ENCODE results near the gene DDAH1.

Gene DDAH1

GRCh38 chr1:85373378-85373708 is 91.6 kb downstream of the DDAH1 start:
- no peak for TF ChIP-seq CTCF (IDR thresholded peaks at IDR 0.05)
- Histone ChIP-seq H3K27me3 (no peaks in the 10 kb centered on the region), H3K4me1 (ENCODE audit: control insufficient read depth in 1 of 2, insufficient read depth in 1 of 2, low read depth in 1 of 2, low read length in 1 of 2) (peaks cover 6 to 7% of the 10 kb centered on the region in 2 experiments), H3K36me3 (no peaks in the 10 kb centered on the region), H3K27ac (no peak overlapping the region), H3K9me3 (no peaks in the 10 kb centered on the region), H3K4me3 (ENCODE audit: low read depth in 1 of 2, low read length in 1 of 2) (no peak overlapping the region)

DNA sequence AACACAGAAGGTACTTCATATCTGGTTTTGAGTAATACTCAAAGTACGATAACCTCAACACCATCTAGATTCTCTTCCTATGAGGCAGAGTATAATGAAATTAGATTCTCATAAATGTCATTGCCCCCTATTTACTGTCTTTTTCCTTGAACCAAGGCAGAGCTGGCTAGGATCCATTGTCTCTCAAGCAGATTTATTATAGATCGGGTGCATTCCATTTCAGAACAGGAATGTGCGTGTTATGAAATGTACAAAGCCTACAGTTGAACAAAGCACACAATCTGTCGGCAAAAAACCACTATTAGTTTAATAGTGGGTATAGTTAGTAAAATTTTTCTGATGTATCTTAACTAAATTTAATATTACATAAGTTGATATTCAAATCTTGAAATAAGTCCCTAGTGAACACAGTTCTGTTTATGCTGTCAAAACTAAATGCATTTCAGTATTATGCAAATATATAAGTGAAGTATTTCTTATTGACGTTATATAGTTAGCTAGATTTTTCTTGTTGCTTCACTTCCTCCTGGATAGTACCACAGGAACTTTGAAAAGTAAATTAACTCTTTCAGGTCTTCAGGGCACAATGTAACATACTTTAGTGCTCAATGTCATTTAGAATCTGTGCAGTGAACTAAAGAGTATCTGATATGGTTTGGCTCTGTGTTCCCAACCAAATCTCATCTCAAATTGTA is 92.1 kb downstream of the DDAH1 start:
- Histone ChIP-seq H3K4me1 (ENCODE audit: control insufficient read depth in 1 of 2, insufficient read depth in 1 of 2, low read depth in 1 of 2, low read length in 1 of 2) (peaks cover 6 to 7% of the 10 kb centered on the region in 2 experiments), H3K4me3 (ENCODE audit: low read depth in 1 of 2, low read length in 1 of 2) (no peak overlapping the region), H3K27ac (no peak overlapping the region), H3K27me3 (no peaks in the 10 kb centered on the region), H3K9me3 (no peaks in the 10 kb centered on the region), H3K36me3 (no peaks in the 10 kb centered on the region)
- no peak for TF ChIP-seq CTCF (IDR thresholded peaks at IDR 0.05)

- no peaks in the 10 kb centered on the region for H3K27me3 ChIP-seq
- no peaks in the 10 kb centered on the region for H3K36me3 ChIP-seq
- no peak for TF ChIP-seq CTCF (IDR thresholded peaks at IDR 0.05)
- peaks cover 6 to 7% of the 10 kb centered on the region in 2 experiments for H3K4me1 ChIP-seq (ENCODE audit: control insufficient read depth in 1 of 2, insufficient read depth in 1 of 2, low read depth in 1 of 2, low read length in 1 of 2)
- H3K4me3 ChIP-seq (ENCODE audit: low read depth in 1 of 2, low read length in 1 of 2), result no peak overlapping the region
- no peaks in the 10 kb centered on the region for H3K9me3 ChIP-seq
- no peak overlapping the region for H3K27ac ChIP-seq
Measured at GRCh38 chr1:85371021-85371420, 93.9 kb downstream of the DDAH1 start.

- TF ChIP-seq CTCF (IDR thresholded peaks at IDR 0.05), result no peak
- Histone ChIP-seq H3K36me3 (no peaks in the 10 kb centered on the region), H3K9me3 (no peaks in the 10 kb centered on the region), H3K4me1 (ENCODE audit: control insufficient read depth in 1 of 2, insufficient read depth in 1 of 2, low read depth in 1 of 2, low read length in 1 of 2) (peaks cover 3 to 5% of the 10 kb centered on the region in 2 experiments), H3K27ac (no peak overlapping the region), H3K27me3 (no peaks in the 10 kb centered on the region), H3K4me3 (ENCODE audit: low read depth in 1 of 2, low read length in 1 of 2) (no peak overlapping the region)
Measured at GRCh38 chr1:85368073-85368770, 96.7 kb downstream of the DDAH1 start.

DNA sequence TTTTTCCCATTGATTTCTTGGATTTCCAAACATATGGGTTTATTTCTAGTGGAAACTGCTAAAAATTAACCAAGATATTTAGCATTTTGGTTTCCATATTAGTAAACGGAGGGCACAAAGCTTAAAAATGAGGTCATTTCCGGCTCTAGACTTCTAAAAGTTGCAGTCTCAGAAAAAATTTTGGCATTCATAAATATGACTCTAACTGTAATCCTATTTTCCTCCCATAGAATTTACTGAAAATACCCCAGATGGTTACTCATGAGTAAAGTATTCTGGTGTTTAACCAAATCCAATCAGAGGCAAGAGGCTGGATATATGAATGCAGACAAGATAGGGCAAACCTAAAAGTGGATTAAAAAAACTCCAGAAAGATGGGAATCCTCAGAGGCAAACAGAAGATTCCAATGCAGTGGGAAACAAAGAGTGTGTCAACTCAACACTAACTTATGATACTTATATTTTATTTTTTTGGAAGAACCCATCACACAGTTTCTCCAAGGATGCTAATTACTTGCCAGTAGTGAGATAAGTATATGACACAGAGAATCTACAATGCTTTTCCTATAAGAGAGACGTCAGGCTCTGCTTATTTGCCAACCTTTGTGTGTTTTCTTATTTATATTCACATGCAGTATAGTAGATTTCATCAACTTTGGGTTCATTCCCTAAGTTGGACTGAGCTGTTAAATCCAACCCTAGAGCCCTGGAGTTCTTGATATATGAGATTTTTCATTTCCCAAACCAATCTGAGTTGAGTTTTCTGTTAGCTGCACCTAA is 98.4 kb downstream of the DDAH1 start:
- H3K4me1 ChIP-seq (ENCODE audit: control insufficient read depth in 1 of 2, insufficient read depth in 1 of 2, low read depth in 1 of 2, low read length in 1 of 2), result peaks cover 0 to 4% of the 10 kb centered on the region in 2 experiments

More for the DNA sequence above, 98.4 kb downstream of the DDAH1 start:
- Histone ChIP-seq H3K9me3 (no peaks in the 10 kb centered on the region), H3K36me3 (no peaks in the 10 kb centered on the region), H3K27me3 (no peaks in the 10 kb centered on the region), H3K27ac (no peak overlapping the region), H3K4me3 (ENCODE audit: low read depth in 1 of 2, low read length in 1 of 2) (no peak overlapping the region)
- no peak for TF ChIP-seq CTCF (IDR thresholded peaks at IDR 0.05)
